Nephron progenitor cell (in vitro differentiated cells): ENCODE measurements around the gene DNAH17.
A peak's percentile ranks its signal among the peaks of the same experiment; 100 is the strongest.

Experiments used
- DNase-seq: peaks from one replicate; pipeline ENCODE4 v3.0.0; 2021
- H3K27ac Mint-ChIP-seq: 2 replicates; pipeline ENCODE4 v1.8.0; 2021; ENCODE audit warnings: mild to moderate bottlenecking, moderate library complexity, mixed read lengths
- H3K27me3 Mint-ChIP-seq: 2 replicates; pipeline ENCODE4 v1.8.0; 2021; ENCODE audit warnings: mild to moderate bottlenecking, low read depth, mixed read lengths; ENCODE audit not compliant: poor library complexity
- H3K36me3 Mint-ChIP-seq: 2 replicates; pipeline ENCODE4 v1.8.0; 2021; ENCODE audit warnings: low read depth, mixed read lengths
- H3K4me1 Mint-ChIP-seq: 2 replicates; pipeline ENCODE4 v1.8.0; 2021; ENCODE audit warnings: mixed read lengths
- H3K4me3 Mint-ChIP-seq: 2 replicates; pipeline ENCODE4 v1.8.0; 2021; ENCODE audit warnings: mild to moderate bottlenecking, moderate library complexity, mixed read lengths
- H3K9me3 Mint-ChIP-seq: 2 replicates; pipeline ENCODE4 v1.8.0; 2021; ENCODE audit warnings: mild to moderate bottlenecking, moderate library complexity, mixed read lengths
- TF ChIP-seq, protein P1 (sequence below): fragments of 200-600 bp; sonication (generic); IDR thresholded peaks from 2 replicates; pipeline ENCODE4 v1.5.0; 2021; ENCODE audit warnings: antibody characterized with exemption

DNAH17 gene

DNA sequence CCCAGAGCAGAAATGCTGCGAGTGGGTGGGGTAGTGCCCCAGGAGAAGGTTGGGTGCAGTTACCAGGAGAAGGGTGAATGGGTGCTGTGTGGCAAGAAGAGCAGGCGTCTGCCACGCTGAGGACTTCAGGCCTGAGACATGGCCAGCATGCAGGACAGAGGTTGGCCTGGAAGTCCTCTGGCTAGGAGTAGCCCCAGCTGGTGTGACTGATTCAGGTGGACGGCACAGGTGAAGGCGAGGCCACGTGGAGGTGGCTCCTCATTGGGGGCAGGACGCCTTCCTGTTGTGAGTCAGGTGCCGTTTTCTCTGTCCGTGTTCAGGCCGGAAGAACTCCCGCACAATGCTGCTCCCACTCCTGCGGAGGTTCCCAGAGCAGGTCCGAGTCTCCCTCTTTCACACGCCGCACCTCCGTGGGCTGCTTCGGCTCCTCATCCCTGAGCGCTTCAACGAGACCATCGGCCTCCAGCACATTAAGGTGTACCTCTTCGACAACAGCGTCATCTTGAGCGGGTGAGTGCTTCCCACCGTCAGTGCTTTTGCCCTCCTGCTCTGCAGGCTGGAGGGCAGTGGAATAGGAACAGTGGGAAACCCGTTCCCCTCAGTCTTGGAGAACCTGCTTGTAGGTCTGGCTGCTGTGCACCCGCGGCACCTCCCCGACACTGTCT is 178.0 kb downstream of the DNAH17 start:
- Mint-ChIP-seq H3K4me3 (no peak overlapping the region), H3K27me3 (no peaks in the 10 kb centered on the region), H3K27ac (no peak overlapping the region), H3K4me1 (peaks cover 7% of the 10 kb centered on the region), H3K36me3 (peaks cover 76% of the 10 kb centered on the region), H3K9me3 (no peaks in the 10 kb centered on the region)
- TF ChIP-seq, protein P1, sequence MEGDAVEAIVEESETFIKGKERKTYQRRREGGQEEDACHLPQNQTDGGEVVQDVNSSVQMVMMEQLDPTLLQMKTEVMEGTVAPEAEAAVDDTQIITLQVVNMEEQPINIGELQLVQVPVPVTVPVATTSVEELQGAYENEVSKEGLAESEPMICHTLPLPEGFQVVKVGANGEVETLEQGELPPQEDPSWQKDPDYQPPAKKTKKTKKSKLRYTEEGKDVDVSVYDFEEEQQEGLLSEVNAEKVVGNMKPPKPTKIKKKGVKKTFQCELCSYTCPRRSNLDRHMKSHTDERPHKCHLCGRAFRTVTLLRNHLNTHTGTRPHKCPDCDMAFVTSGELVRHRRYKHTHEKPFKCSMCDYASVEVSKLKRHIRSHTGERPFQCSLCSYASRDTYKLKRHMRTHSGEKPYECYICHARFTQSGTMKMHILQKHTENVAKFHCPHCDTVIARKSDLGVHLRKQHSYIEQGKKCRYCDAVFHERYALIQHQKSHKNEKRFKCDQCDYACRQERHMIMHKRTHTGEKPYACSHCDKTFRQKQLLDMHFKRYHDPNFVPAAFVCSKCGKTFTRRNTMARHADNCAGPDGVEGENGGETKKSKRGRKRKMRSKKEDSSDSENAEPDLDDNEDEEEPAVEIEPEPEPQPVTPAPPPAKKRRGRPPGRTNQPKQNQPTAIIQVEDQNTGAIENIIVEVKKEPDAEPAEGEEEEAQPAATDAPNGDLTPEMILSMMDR: no peak
- DNase-seq: no peak

DNA sequence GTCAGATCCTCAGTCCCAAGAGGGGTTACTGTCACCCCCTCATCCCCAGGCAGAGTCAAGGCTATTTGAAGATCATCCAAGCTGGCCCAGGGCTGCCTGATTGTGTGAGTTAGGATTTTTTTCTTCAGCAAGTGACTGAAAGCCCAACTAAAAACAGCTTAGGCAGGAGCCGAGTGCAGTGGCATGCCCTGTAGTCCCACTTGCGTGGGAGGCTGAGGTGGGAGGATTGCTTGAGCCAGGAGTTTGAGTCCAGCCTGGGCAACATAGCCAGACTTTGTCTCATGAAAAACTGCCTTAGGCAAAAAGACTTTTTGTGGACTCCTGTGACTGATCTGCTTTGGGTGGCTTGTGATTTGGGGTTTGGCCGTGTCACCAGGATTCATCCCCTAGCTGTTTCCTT is 178.8 kb downstream of the DNAH17 start:
- Mint-ChIP-seq H3K27me3 (no peaks in the 10 kb centered on the region), H3K36me3 (peaks cover 73% of the 10 kb centered on the region), H3K27ac (no peak overlapping the region), H3K9me3 (no peaks in the 10 kb centered on the region), H3K4me3 (no peak overlapping the region), H3K4me1 (peaks cover 9% of the 10 kb centered on the region)
- TF ChIP-seq, protein P1: no peak
- no peak for DNase-seq

DNA sequence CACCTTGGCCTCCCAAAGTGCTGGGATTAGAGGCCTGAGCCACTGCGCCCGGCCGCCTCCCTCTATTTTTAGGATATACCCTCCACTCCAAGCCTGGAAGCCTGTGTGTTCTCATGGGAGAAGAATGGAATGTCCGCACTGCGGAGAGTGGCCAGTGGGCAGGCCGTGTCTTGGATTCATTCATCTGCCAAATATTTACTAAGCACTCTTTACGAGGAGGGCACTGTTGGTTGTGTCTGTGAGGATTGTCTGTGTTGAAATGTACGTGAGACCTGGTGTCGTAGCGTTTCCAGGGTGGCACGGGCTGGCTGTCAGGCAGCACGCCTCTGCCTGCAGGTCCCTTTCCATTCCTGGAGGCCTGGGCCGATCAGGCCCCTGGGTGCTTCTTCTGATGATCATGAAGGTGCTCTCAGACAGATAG is 179.5 kb downstream of the DNAH17 start:
- Mint-ChIP-seq H3K36me3 (peaks cover 69% of the 10 kb centered on the region), H3K4me1 (peaks cover 9% of the 10 kb centered on the region), H3K4me3 (no peak overlapping the region), H3K27me3 (no peaks in the 10 kb centered on the region), H3K27ac (no peak overlapping the region), H3K9me3 (no peaks in the 10 kb centered on the region)
- TF ChIP-seq, protein P1: no peak
- DNase-seq: no peak

DNA sequence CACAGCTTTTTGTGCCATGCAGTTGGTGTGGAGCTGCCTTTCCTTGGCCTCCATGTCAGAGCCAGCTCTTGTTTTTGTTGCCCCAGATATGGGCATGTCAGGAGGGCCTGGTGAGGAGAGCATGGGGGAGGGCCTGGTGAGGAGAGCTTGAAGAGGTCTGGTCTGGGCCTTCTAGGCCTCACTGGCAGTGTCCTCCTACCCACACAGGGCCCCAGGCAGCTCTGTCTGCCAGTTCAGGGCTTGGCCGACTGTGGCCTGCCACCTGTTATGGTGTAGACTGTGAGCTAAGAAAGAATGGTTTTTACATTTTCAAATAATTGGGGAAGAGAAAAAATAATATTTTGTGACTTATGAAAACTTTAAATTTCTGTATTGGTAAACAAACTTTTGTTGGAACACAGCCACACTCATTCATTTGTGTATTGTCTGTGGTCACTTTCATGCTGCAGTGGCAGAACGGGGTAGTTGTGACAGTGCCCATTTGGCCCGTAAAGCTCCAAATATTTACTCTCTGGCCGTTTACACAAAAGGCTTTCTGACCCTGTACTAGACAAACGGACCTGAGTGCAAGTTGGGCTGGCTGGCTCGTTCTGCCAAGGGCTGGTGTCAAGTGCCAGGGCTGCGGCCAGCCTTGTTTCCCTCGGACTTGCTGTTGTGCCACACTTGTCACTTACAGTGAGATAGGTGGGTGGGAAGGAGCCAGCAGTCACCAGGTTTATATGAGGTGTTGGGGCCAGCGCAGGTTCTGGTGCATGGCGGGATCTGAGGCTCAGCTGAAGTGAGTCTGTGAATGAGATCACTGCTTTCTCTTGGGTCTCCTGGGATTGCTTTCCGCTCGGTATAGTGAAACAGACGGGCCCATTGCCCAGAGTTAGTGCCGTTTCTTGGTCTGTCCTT is 180.5 kb downstream of the DNAH17 start:
- TF ChIP-seq, protein P1: no peak
- H3K36me3 Mint-ChIP-seq: peaks cover 60% of the 10 kb centered on the region
- H3K27me3 Mint-ChIP-seq: no peaks in the 10 kb centered on the region
- no peak for DNase-seq
- H3K4me3 Mint-ChIP-seq: no peak overlapping the region
- no peaks in the 10 kb centered on the region for H3K9me3 Mint-ChIP-seq
- H3K4me1 Mint-ChIP-seq: peaks cover 9% of the 10 kb centered on the region
- no peak overlapping the region for H3K27ac Mint-ChIP-seq

DNA sequence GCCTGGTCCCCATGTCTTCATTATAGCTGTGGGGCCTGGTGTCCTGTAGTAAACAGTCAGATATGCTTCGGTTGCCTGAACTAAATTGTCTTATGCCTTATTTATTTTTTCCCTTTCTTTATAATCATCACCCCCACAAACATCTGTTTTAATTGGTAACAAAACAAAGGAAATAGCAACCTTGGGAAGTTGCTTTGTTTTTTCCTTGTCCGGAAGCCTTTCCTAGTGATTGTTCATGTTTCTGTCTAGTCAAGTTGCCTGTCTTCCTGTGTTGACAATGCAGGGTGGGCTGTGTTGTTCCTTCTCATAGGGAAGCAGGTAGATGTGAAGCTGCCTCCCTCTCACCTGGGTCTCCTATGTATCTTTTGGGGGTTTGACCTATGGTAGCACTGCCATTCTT is 182.0 kb downstream of the DNAH17 start:
- TF ChIP-seq, protein P1: no peak
- H3K27ac Mint-ChIP-seq: peak overlapping the region; percentile 62
- H3K9me3 Mint-ChIP-seq: no peaks in the 10 kb centered on the region
- peaks cover 20% of the 10 kb centered on the region for H3K4me1 Mint-ChIP-seq
- peaks cover 48% of the 10 kb centered on the region for H3K36me3 Mint-ChIP-seq
- H3K27me3 Mint-ChIP-seq: no peaks in the 10 kb centered on the region
- H3K4me3 Mint-ChIP-seq: no peak overlapping the region
- no peak for DNase-seq
